ENCODE data around the gene SUMF1. TPM values are rescaled to one million over a fixed set of nuclear protein-coding genes. Genes with fewer than 3 reads are reported as not detected.

The SUMF1 gene
- total RNA-seq, 4 donors from 2014 or later: 15.7 to 28.9 (median 26.8) TPM

- Histone ChIP-seq H3K4me3 (no peak overlapping the region), H3K27ac (no peak overlapping the region), H3K36me3 (peaks cover 0 to 9% (median 0%) of the 10 kb centered on the region in 3 donors), H3K27me3 (no peaks in the 10 kb centered on the region), H3K4me1 (no peaks in the 10 kb centered on the region), H3K9me3 (peaks cover 0 to 15% (median 0%) of the 10 kb centered on the region in 4 donors)
- TF ChIP-seq POLR2A (IDR thresholded peaks at IDR 0.05) (no peak), CTCF (IDR thresholded peaks at IDR 0.05) (no peak)
- DNase-seq: no peak
Measured at GRCh38 chr3:4373669-4374068, 93.4 kb downstream of the SUMF1 start.

- TF ChIP-seq POLR2A (IDR thresholded peaks at IDR 0.05) (no peak), CTCF (IDR thresholded peaks at IDR 0.05) (no peak)
Measured at GRCh38 chr3:4362523-4362922, 104.5 kb downstream of the SUMF1 start.

GRCh38 chr3:4360817-4361216, 106.3 kb downstream of the SUMF1 start:
- Histone ChIP-seq H3K36me3 (peaks cover 0 to 5% (median 0%) of the 10 kb centered on the region in 3 donors), H3K27ac (no peak overlapping the region), H3K27me3 (no peaks in the 10 kb centered on the region), H3K4me3 (no peak overlapping the region), H3K4me1 (peaks cover 0 to 11% (median 0%) of the 10 kb centered on the region in 4 donors), H3K9me3 (no peaks in the 10 kb centered on the region)
- no peak for TF ChIP-seq CTCF (IDR thresholded peaks at IDR 0.05)
- TF ChIP-seq POLR2A (IDR thresholded peaks at IDR 0.05): no peak
- no peak for DNase-seq

More at GRCh38 chr3:4362523-4362922, 104.5 kb downstream of the SUMF1 start:
- Histone ChIP-seq H3K4me3 (no peak overlapping the region), H3K27ac (no peak overlapping the region), H3K4me1 (no peaks in the 10 kb centered on the region), H3K27me3 (no peaks in the 10 kb centered on the region), H3K36me3 (peaks cover 0 to 5% (median 0%) of the 10 kb centered on the region in 3 donors), H3K9me3 (no peaks in the 10 kb centered on the region)
- DNase-seq: no peak

GRCh38 chr3:4359805-4360502, 107.1 kb downstream of the SUMF1 start:
- TF ChIP-seq CTCF (IDR thresholded peaks at IDR 0.05) (no peak), POLR2A (IDR thresholded peaks at IDR 0.05) (no peak)
- no peak for DNase-seq
- Histone ChIP-seq H3K27ac (no peak overlapping the region), H3K4me3 (no peak overlapping the region), H3K4me1 (peaks cover 0 to 13% (median 0%) of the 10 kb centered on the region in 4 donors), H3K27me3 (no peaks in the 10 kb centered on the region), H3K9me3 (no peaks in the 10 kb centered on the region), H3K36me3 (peaks cover 0 to 5% (median 0%) of the 10 kb centered on the region in 3 donors)

GRCh38 chr3:4358273-4358672, 108.8 kb downstream of the SUMF1 start:
- Histone ChIP-seq H3K36me3 (peaks cover 0 to 5% (median 0%) of the 10 kb centered on the region in 3 donors), H3K27ac (no peak overlapping the region), H3K4me3 (no peak overlapping the region), H3K4me1 (peaks cover 0 to 13% (median 0%) of the 10 kb centered on the region in 4 donors), H3K27me3 (no peaks in the 10 kb centered on the region), H3K9me3 (no peaks in the 10 kb centered on the region)
- TF ChIP-seq POLR2A (IDR thresholded peaks at IDR 0.05) (no peak), CTCF (IDR thresholded peaks at IDR 0.05) (no peak)
- DNase-seq: no peak
